T-helper 22 cell (primary cell): ENCODE measurements around the gene MARK1.

ENCODE experiments used
- DNase-seq: peaks from one replicate; pipeline ENCODE4 v3.0.0-alpha.2; 2020; ENCODE audit warnings: low read depth

The MARK1 gene

DNA sequence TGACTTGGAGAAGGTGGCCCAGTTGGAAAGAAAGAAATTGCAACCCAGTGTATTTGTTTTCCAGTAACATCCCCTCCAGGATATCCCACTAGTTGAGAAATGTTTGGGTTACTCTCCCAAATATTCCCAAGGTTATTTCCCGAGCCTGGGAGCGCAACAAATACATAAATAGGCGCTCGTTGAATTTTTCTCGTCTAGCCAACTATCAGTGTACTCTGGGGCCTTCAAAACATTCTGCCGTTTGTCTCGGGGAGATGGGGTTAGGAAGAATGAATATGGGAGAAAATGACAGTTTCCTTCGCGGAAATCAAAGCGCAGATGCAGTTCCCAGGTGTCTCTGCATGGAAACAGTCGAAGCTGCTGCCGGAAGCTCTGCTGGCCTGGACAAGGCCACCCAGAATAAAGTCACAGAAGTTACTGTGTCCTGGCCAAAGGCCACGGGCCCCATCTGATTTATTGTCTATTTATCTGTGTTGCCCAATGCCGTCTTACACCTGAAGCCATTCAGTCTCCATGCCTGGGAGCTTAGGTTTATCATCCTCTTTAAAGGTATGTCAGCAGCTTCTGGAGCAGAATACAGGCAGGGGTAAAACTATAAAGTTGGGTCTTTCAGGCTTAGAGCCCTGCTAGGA lies 163.2 kb downstream of the MARK1 start:
- DNase-seq: no peak

DNA sequence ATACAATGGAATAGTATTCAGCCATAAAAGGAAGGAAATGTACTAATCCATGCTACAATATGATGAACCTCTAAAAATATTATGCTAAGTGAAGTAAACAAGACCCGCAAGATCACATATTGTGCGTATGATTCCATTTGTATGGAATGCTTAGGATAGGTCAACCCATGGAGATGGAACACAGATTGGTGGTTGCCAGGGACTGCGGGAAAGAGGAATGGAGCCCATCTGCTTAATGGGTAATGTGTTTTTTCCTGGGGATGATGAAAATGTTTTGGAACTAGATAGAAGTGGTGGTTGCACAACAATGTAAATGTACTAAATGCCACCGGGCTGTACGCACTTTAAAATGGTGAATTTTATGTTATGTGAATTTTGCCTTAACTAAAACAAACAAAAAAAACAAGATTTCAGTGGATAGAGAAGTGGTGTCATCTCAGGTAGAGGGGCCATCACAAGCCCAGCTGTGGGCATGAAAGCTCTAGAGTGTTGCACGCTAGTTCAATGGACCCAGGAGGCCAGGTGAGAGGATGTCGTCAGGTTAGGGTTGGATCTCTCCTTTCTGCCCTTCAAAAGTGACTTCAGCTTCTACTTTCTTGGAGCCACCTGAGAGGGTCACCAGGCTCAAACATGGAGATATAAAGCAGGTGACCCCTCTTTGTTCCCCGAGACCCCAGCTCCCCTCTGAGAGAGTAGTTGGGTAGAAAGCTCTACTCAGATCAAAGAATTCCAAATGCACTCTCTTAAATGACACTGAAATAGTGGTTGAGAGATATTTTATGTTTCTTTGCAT lies 164.7 kb downstream of the MARK1 start:
- DNase-seq: no peak

DNA sequence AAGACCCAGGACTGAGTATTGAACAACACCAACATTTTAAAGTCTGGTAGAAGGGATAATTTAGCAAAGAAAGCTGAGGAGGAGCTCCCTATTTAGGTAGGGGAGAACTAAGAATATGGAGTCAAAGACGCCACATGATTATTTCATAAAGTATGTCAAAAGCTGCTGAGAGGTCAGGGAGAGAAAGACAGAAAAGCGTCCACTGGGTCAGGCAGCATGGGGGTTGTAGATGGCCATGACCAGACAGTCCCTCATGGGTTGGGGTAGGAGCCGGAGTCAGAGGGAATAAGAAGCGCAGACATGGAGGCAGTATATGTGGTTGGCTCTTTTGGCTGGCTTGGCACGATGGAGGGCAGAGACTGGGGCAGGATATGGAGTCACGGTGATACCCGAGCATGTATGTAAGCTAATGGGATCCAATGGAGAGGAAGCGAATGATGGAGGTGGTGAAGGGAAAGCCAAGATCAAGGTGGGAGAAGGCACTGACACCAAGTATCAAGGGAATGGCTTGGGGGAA lies 167.0 kb downstream of the MARK1 start:
- DNase-seq: no peak

DNA sequence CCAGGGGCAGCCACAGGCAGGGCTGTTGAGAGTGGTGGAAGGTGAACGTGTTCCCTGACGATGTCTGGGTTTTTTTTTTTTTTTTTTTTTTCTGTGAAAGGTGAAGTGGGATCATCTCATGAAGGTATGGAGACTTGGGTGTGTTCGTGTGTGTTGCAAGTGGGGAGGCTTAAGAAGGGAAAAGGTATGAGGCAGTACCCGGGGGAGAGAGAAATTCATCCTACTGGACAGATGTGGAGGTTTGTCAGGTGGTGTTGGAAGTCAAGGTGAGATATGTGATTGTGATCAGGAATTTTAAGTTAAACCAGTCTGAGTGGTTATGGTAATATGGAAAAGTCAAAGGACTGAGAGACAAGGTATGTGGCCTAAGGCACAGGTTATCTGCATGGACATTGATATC lies 167.5 kb downstream of the MARK1 start:
- DNase-seq: no peak

DNA sequence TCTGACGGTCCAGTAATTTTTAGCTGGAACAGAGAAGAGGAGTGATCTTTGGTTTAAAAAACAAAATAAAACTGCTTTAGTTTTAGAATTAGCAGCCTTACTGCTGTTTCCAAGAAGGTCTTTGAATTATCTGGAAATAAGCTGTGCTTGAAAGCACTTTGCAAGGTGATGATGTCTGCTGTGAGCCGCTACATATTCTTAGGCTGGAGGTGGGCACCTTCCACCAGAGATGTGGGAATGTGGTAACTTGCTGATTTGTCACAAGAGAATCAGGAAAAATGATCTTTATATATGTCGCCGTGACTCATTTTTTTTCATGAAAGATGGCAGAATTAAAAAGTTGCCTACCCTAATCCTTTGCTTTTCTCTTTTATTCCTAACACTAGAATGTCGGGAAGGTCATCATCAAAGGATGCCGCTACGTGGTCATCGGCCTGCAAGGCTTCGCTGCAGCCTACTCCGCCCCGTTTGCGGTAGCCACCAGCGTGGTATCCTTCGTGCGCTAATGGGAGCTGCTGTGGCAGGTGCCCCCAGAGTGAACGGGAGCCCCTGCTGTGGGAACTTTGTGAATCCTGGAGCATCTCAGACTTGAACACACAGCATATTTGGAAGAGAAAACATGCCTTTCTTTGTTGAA lies 168.4 kb downstream of the MARK1 start:
- no peak for DNase-seq

DNA sequence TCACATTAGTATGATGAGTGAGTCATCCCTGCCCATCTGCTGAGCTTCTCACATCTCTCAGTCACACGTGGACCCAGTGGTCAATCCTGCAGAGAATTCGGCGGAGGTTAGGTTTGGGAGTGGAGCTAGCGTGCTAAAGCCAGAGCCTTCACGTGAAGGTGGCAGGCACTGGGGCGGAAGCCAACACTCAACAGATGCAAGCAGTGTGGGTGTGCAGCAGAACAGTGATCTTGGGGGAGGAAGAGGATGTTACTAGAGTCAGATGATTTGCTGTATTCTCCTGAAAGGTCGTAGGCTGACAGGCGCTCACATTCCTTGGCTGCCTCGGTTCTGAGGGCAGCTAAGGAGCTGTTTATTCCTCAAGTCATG lies 168.9 kb downstream of the MARK1 start:
- DNase-seq: no peak

DNA sequence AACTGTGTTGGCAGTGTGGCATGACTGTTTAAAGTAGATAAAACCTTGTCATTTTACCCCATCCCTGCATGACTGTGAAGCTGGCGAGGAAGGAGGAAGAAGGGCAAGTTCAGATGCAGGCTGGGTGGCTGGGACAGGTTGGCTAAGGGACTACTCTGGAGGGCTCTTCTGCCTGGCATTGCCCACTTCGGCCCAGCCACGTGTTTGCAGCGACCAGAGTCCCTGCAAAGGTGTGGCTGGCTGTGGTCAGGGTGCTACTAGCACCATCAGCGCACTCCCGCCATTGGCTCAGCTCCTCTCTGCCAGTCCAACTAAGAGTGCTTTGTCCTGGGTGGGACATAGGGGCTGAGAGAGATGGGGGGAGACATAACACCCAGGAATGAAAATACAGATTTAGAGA lies 169.4 kb downstream of the MARK1 start:
- DNase-seq: no peak

DNA sequence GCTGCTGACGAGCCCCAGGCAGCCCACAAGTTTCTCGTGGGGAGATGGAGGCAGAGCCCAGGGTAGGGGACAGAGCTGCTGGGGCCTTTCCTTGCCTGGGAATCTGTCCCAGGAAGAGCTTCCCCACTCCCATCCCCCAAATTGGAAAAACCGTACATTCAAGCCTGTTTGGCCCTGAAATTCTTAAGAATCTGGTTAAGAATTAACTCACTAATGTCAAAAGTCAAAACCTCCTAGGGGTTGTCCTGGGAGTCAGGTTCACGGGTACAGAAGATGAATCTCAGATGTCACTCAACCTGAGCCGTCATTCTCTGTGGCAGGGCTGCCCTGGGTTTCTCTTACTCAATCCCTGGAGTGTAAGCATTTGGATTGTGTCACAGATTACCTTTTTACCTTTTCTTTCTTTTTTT lies 170.7 kb downstream of the MARK1 start:
- DNase-seq: no peak

DNA sequence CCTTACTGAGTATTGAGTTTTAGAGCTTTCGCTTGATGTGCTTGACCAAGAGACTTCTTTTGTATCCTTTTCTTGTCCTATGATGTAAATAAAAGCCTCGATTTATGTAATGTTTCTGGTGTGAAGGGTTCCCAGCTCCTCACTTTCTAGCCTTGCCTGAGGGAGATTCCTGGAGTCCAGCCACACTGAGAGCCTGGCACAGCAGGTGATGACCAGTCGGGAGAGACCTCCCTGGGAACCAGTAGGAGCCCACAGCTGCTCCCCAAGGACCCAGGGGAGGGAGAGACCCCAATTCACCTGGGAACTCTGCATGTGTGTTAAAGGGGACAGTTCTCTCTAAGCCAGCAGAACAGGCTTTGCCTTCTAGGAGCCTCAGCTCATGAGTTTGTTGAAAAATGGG lies 171.1 kb downstream of the MARK1 start:
- no peak for DNase-seq

DNA sequence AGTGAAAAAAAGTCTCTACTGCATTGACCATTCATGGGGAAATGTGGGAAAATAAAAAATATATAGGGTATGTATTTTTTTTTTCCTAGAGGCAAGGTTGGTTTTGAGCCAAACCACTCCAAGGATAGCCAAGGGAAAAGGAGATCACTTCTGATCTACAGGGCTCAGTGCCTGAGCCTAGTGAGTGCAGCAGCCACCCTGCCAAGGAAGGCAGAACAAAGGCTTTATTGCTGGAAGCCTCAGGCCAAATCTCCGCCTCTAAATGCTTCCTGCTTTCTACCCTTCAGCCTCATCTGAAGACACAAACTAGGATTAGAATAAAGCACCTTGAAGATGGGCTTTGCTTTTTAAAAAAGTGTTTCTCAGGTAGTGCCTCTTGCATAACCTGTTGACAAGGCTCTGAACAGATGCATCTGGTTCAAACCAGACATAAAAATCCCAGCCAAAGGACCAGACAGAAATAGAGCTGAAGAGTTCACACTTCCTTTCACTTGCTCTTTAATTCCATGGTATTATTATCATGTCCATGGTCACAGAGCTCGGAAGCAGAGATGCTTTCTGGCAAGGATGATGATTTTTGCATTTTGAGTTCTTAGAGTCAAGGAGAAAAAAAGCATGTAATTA lies 172.7 kb downstream of the MARK1 start:
- DNase-seq: no peak

DNA sequence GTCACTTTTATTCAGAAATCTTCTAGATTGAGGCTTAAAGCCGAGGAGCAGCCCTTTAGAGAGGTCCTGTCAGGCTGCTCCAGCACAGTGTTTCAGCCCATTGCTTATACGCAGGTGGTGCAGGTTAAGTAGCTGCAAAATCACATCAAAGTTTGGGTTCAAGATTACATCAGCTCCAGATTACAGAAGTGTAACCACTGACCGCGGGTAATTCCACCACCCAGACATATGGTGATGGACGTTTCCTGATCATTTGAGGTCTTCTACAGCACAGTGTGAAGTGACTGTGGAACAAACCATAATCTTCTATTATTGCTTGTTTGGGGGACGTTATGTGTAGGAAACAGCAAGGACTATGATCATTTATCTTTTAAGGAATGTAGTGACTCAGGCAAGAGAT lies 174.0 kb downstream of the MARK1 start:
- no peak for DNase-seq

DNA sequence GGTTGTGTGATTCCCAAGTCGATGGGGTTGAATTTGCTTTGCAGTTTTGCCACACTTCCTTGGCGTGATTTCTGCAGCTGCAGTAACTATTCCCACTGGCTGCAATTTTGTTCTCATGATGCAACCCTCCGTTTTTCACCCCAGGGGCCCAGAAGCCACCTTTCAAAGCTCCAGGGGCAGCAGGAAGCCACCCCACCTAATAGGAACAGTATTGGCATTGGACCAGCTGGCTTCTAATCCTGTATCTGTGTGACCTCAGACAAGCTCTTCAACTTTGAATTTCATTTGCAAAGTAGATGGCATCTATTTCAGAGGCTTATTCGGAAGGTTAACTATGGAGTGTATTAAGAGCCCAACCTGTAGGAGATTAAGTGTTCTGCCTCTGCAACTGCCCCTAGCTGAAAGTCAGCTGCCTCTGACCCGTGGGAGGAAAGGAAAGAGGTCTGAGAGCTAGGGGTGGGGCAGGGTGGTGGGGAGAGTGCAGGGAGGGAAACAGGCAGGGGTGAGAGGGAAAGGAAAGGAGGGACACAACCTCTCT lies 174.9 kb downstream of the MARK1 start:
- no peak for DNase-seq

DNA sequence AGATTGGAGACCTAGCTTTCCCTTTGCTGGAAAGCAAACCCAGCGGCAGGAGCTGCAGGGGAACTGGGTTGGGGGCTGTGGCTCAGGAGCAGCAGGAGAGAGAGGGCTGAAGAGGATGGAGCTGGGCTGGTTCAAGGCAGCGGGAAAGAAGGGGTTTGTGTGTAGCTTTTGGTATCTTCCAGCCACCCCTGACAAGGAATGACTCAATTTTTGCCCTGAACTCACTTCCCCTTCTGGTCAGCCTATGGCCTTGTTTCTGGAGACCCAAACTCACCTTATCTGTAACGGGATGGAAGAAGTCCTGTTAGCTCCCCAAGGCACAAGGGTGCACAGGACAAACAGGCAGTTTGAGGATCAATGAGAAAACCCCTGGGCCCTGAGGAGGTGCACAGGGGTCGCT lies 175.4 kb downstream of the MARK1 start:
- DNase-seq: no peak

DNA sequence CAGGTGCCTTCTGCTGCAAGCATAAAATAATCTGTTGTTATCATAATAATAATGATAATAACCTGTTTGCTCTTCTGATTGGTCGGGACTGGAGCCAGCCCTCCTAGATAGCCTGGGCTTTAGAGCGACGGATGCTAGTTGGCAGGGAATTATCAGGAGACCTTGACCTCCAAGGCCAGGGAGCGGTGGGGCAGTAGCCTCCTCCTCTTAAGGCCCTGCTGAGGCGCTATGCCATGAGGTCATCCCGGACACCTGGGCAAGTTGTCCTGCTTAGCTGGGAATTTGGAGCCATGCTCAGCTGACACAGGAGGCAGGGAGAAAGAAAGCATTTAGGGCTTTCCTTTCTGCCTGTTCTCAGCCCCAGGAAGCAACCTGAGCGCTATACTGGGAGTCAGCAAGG lies 177.8 kb downstream of the MARK1 start:
- no peak for DNase-seq

DNA sequence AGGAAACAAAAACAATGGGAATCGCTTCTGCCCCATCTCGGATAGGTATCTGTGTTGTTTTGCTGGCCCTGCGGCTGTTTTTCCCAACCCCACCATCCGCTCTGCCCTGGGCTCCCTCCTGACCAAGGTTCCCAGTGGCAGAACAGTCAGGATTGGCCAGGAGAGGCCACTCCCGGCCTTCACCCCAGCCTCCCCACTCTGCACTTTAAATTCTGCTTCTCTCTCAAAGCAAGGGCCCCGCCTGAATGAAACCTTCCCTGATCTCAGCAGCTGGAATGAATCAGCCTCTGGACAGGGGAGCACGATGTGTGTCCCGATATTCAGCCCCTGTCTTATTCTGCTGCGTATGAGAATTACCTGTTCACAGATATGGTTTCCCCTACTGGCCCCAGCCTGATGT lies 178.5 kb downstream of the MARK1 start:
- no peak for DNase-seq

DNA sequence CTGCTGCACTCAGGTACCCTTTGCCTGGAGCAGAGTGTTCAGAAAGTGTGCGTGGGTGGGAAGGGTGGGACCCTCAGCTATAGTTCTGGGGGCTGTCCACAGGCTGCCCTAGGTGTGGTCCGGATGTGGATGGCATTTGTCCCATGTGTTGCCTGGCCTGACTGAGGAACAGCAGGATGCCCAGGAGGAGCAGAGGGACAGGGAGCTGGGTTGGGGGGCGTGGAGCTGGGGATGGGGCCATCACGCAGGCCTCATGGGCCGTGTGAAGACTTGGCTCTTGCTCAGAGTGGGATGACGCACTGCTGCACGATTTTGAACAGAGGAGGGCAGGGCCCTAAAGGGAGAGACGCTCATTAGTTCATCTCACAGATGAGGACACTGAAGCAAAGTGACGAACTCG lies 179.2 kb downstream of the MARK1 start:
- DNase-seq: no peak

DNA sequence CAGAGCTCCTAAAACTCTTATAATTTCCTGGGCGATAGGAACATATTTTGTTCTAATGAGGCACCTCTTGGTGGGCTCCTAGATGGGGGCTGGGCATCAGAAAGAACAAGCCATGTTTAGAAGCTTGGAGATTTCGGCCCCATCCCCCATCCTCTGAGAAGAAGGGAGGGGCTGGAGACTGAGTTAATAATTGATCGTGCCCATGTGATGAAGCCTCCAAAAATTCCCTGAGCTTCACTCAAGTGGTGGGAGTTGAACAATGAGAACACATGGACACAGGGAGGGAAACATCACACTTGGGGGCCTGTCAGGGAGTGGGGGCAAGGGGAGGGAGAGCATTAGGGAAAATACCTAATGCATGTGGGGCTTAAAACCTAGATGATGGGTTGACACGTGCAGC lies 180.3 kb downstream of the MARK1 start:
- DNase-seq: no peak

DNA sequence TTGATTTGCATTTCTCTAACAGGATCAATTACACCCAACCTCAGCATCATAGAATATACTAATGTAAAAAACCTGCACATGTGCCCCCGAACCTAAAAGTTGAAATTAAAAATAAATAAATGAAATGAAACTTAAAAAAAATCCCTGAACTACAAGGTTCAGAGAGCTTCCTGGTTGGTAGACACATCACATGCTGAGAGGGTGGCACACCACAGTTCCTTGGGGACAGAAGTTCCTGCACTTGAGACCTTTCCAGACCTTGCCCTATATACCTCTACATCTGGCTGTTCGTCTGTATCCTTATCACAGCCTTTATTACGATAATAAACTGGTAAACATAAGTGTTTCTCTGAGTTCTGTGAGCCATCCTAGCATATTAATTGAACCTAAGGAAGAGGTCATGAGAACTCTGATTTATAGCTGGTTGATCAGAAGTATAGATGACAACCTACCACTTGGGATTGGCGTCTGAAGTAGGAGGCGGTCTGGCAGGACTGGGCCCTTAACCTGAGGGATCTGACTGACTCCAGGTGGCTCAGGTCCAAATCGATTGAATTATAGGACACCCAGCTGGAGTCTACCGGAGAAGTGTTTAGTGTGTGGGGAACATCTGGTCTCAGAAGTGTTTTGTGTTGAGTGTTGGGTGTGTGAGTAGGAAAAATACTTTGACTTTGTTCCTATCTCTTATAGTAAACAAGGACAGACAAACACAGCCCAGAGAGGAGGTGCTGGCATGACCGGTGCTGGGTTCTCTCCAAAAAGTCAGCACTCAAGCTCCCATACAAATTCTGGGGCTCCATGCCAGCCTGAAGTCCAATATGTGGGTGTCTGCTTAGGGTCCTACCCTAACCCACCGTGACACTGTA lies 181.2 kb downstream of the MARK1 start:
- no peak for DNase-seq

DNA sequence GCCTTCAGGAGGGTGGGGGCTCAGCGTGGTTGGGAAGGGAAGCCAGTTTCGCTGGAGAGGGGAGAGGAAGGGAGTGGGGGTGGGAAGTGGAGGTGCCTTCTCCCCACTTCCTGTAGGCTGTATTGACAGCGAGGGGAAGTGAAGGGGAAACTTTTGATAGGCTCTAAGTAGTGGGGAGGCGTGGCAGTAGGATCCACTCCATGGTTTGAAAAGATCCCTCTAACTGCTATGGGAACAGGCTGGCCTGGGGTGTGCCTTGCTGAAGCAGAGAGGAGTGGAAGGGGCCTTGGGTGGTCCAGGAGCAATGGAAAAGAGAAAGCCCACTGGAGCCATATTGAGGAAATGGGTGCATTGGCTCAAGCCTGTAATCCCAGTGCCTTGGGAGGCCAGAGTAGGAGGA lies 182.4 kb downstream of the MARK1 start:
- DNase-seq: no peak

DNA sequence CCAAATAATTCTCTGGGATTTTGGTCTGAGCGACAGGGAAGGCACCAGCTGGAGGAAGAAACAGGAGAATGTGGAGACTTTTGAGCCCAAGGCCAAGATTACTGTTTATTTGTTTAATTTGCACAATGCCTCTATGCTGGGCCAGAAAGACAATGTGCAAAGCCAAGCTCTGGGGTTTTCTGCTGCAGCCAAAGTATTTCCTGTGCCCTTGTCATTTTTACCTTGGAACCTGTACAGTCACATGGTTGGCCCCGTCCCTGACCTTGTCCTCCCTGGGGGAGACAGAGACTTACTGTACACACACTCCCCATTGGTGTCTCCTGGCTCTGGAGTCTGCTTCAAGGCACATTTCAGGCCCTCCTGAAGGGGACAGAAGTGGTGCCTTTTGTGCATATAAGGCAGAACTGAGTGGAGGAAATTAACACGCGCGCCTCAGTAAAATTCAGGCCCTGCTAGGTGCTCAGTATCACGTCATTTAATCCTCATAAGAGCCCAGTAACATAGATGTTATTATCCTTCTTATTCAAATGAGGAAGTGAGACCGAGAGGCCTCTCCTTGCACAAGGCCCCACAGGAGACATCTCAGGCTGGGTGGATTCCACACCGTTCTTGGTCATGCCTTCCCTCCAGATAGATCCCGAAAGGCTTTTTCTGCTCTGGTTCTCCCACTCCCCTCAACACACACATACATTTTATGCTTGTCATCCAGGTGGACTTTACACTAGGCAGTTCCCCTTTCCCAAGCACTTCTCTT lies 183.3 kb downstream of the MARK1 start:
- DNase-seq: no peak
